H1 (cell line): ENCODE data around the gene ASXL2. TPM values are rescaled to one million over a fixed set of nuclear protein-coding genes. Genes with fewer than 3 reads are reported as not detected.

Source experiments
- CTCF ChIA-PET: fragments of 300-600 bp; sonication (Branson Sonifier 250); formaldehyde crosslinking; loops from one replicate; lab custom pipeline; 2021; ENCODE audit not compliant: partially characterized antibody; lab: Charles Lee
- POLR2A ChIA-PET: fragments of 300-600 bp; sonication (Branson Sonifier 250); formaldehyde crosslinking; loops from one replicate; lab custom pipeline; 2021; ENCODE audit warnings: inconsistent platforms; ENCODE audit not compliant: partially characterized antibody; lab: Charles Lee
- DNase-seq, 2 experiments: peaks; one replicate each; pipeline versions ENCODE4 v3.0.0 to v3.0.0-alpha.2; 2010 to 2022; ENCODE audit warnings: low spot score in 2 of 2, low read depth in 1 of 2, mixed read lengths in 1 of 2
- FAIRE-seq: peaks from 2 replicates; lab custom pipeline; 2011; peaks lifted over from hg19 to GRCh38; lab: Jason Lieb, UNC
- H2AFZ ChIP-seq: 2 replicates; pipeline ENCODE4 v1.8.1; 2012; ENCODE audit warnings: low read length, inconsistent platforms
- H2AK5ac ChIP-seq: 2 replicates; pipeline ENCODE4 v1.6.1; 2013; ENCODE audit warnings: low read depth, low read length
- H2BK120ac ChIP-seq: replicated peaks from 2 replicates; pipeline ENCODE3; 2013; ENCODE audit warnings: low read depth, low read length, inconsistent platforms
- H2BK12ac ChIP-seq: 2 replicates; pipeline ENCODE4 v1.6.1; 2013; ENCODE audit warnings: low read depth, low read length
- H2BK15ac ChIP-seq: 2 replicates; pipeline ENCODE4 v1.6.1; 2013; ENCODE audit warnings: low read length
- H2BK20ac ChIP-seq: 2 replicates; pipeline ENCODE4 v1.6.1; 2013; ENCODE audit warnings: low read length
- H2BK5ac ChIP-seq: 2 replicates; pipeline ENCODE4 v1.6.1; 2013; ENCODE audit warnings: low read depth, low read length
- H3K14ac ChIP-seq: 2 replicates; pipeline ENCODE4 v1.6.1; 2013; ENCODE audit warnings: inconsistent platforms; ENCODE audit not compliant: insufficient read length
- H3K18ac ChIP-seq: 2 replicates; pipeline ENCODE4 v1.6.1; 2013; ENCODE audit warnings: low read length; ENCODE audit errors: extremely low read depth
- H3K23ac ChIP-seq: 2 replicates; pipeline ENCODE4 v1.6.1; 2013; ENCODE audit warnings: inconsistent platforms; ENCODE audit not compliant: insufficient read length
- H3K23me2 ChIP-seq: 2 replicates; pipeline ENCODE4 v1.6.1; 2013; ENCODE audit warnings: low read depth, low read length
- H3K27ac ChIP-seq: 2 replicates; pipeline ENCODE4 v1.6.1; 2011; ENCODE audit warnings: low read depth, low read length, inconsistent platforms
- H3K27me3 ChIP-seq, 4 experiments: replicated peaks in 1 of 4; 1 replicate in 1 of 4; 2 replicates in 3 of 4; pipeline versions ENCODE4 v1.6.1 to v1.8.1; 2011 to 2013; ENCODE audit warnings: low read length in 3 of 4, mild to moderate bottlenecking in 3 of 4, inconsistent platforms in 2 of 4, mixed read lengths in 2 of 4, moderate library complexity in 1 of 4; ENCODE audit not compliant: control insufficient read depth in 3 of 4, insufficient read depth in 3 of 4; ENCODE audit errors: extremely low read depth in 1 of 4
- H3K36me3 ChIP-seq, 4 experiments: 2 replicates each; pipeline versions ENCODE4 v1.6.1 to v1.8.1; 2011 to 2013; ENCODE audit warnings: mild to moderate bottlenecking in 4 of 4, low read length in 3 of 4, moderate library complexity in 2 of 4, control low read depth in 1 of 4, inconsistent platforms in 1 of 4; ENCODE audit not compliant: insufficient read depth in 4 of 4, control insufficient read depth in 2 of 4
- H3K4ac ChIP-seq: replicated peaks from 2 replicates; pipeline ENCODE3; 2013; ENCODE audit warnings: low read length, low read depth, mixed read lengths, inconsistent platforms; ENCODE audit not compliant: insufficient read length
- H3K4me1 ChIP-seq, 4 experiments: replicated peaks in 1 of 4; 1 replicate in 1 of 4; 2 replicates in 3 of 4; pipeline versions ENCODE4 v1.6.1 to v1.8.1; 2011 to 2013; ENCODE audit warnings: low read length in 3 of 4, inconsistent platforms in 2 of 4, mixed read lengths in 1 of 4; ENCODE audit not compliant: insufficient read depth in 4 of 4, control insufficient read depth in 3 of 4
- H3K4me2 ChIP-seq, 2 experiments: 2 replicates each; pipeline versions ENCODE4 v1.6.1 to v1.8.1; 2011 to 2013; ENCODE audit warnings: low read depth in 2 of 2, low read length in 2 of 2, control low read depth in 1 of 2, inconsistent platforms in 1 of 2, mild to moderate bottlenecking in 1 of 2; ENCODE audit not compliant: insufficient read depth in 1 of 2
- H3K4me3 ChIP-seq, 4 experiments: fragments of 200-600, 300-600 bp in 1 of 4; sonication (generic), shearing (Covaris generic), sonication (Bioruptor Twin) in 1 of 4; 2 replicates each; pipeline versions ENCODE4 v1.5.1 to v1.8.1; 2011 to 2016; ENCODE audit warnings: low read length in 4 of 4, low read depth in 3 of 4, control low read depth in 2 of 4, inconsistent platforms in 2 of 4, mild to moderate bottlenecking in 2 of 4, mixed read lengths in 1 of 4, moderate library complexity in 1 of 4; ENCODE audit not compliant: insufficient read depth in 2 of 4; ENCODE audit errors: extremely low read depth in 1 of 4
- H3K56ac ChIP-seq: replicated peaks from 2 replicates; pipeline ENCODE3; 2013; ENCODE audit warnings: low read depth, mild to moderate bottlenecking, mixed read lengths, low read length, inconsistent platforms; ENCODE audit not compliant: insufficient read length
- H3K79me1 ChIP-seq: 2 replicates; pipeline ENCODE4 v1.6.1; 2013; ENCODE audit warnings: low read depth, low read length, control low read depth
- H3K79me2 ChIP-seq, 2 experiments: 2 replicates each; pipeline versions ENCODE4 v1.6.1 to v1.8.1; 2012 to 2013; ENCODE audit warnings: low read length in 2 of 2, mild to moderate bottlenecking in 2 of 2, inconsistent platforms in 1 of 2; ENCODE audit not compliant: insufficient read depth in 2 of 2, control insufficient read depth in 1 of 2
- H3K9ac ChIP-seq, 4 experiments: replicated peaks in 1 of 4; 1 replicate in 1 of 4; 2 replicates in 3 of 4; pipeline versions ENCODE4 v1.6.1 to v1.8.1; 2011 to 2013; ENCODE audit warnings: low read depth in 3 of 4, low read length in 3 of 4, control low read depth in 2 of 4, mild to moderate bottlenecking in 2 of 4, moderate library complexity in 2 of 4, inconsistent platforms in 1 of 4; ENCODE audit errors: extremely low read depth in 1 of 4
- H3K9me3 ChIP-seq, 2 experiments: 2 replicates each; pipeline versions ENCODE4 v1.6.1 to v1.8.1; 2012 to 2013; ENCODE audit warnings: mild to moderate bottlenecking in 2 of 2, moderate library complexity in 2 of 2, control low read depth in 1 of 2, inconsistent platforms in 1 of 2, low read depth in 1 of 2, low read length in 1 of 2, mixed read lengths in 1 of 2; ENCODE audit not compliant: insufficient read depth in 2 of 2
- H4K20me1 ChIP-seq, 2 experiments: replicated peaks in 1 of 2; 2 replicates each; pipeline versions ENCODE3 to v1.8.1; 2011 to 2013; ENCODE audit warnings: inconsistent platforms in 2 of 2, low read length in 2 of 2, mild to moderate bottlenecking in 1 of 2; ENCODE audit not compliant: insufficient read depth in 2 of 2, control insufficient read depth in 1 of 2
- H4K5ac ChIP-seq: 2 replicates; pipeline ENCODE4 v1.6.1; 2013; ENCODE audit warnings: low read length, low read depth, mixed read lengths, inconsistent platforms; ENCODE audit not compliant: insufficient read length
- H4K8ac ChIP-seq: 2 replicates; pipeline ENCODE4 v1.8.0; 2013; ENCODE audit warnings: mild to moderate bottlenecking, moderate library complexity, low read length, inconsistent platforms; ENCODE audit not compliant: insufficient read depth; ENCODE audit errors: extremely low read depth
- H4K91ac ChIP-seq: replicated peaks from 2 replicates; pipeline ENCODE3; 2013; ENCODE audit warnings: low read length, mixed read lengths, inconsistent platforms; ENCODE audit not compliant: insufficient read length
- YY1 ChIP-seq: IDR thresholded peaks from 2 replicates; pipeline ENCODE4 v1.6.1; 2011; ENCODE audit warnings: low read depth, mild to moderate bottlenecking, low read length
- WGBS, 2 experiments: shearing (Covaris generic) in 1 of 2; methylation state at CpG; one replicate each; pipeline versions ENCODE4 v1.1.6 to v1.1.7; 2013 to 2015; ENCODE audit warnings: low lambda C conversion rate in 2 of 2, mixed read lengths in 2 of 2, inconsistent platforms in 1 of 2, low coverage in 1 of 2, missing lambda C conversion rate in 1 of 2; ENCODE audit not compliant: insufficient replicate concordance in 2 of 2, insufficient coverage in 1 of 2, insufficient read length in 1 of 2; ENCODE audit errors: extremely low coverage in 1 of 2, missing lambda C conversion rate in 1 of 2; 5-methylcytosine and 5-hydroxymethylcytosine counted together
- polyA plus RNA-seq, 7 experiments: library from polyadenylated mRNA; depleted of rRNA in 3 of 7; stranded (reverse) in 5 of 7; unstranded in 2 of 7; fragments of >200 nt in 5 of 7; fragments of 200-250 nt in 2 of 7; gene quantifications; 1 replicate in 5 of 7; 2 replicates in 1 of 7; 4 replicates in 1 of 7; pipeline versions ENCODE4 v1.2.1 to v1.2.3, GENCODE V29; 2011 to 2013; ENCODE audit warnings: missing spikeins in 2 of 7, mixed read lengths in 2 of 7
- total RNA-seq: library from RNA; stranded (reverse); fragmentation: NEBNext Ultra II Directional; extraction: Animal tissue kit (Norgen Biotek cat#: 25700); gene quantifications from 2 replicates; pipeline ENCODE4 v1.2.1, GENCODE V29; 2021

Gene ASXL2
- total and polyA plus RNA-seq, 2 of the 8 experiments (the other 6 are each of a cell fraction or from before 2014, with no cell fraction given): 7.2 to 41.3 TPM

GRCh38 chr2:25772078-25772477 lies 106.2 kb downstream of the ASXL2 start:
- WGBS, 2 experiments: 93% methylated on average over 4 of the region's 4 CpGs; no CpG with 5 or more reads in 1 of the 2 experiments
- POLR2A ChIA-PET: no interaction called here
- H2AFZ ChIP-seq: no peak overlapping the region
- no peak overlapping the region for H3K9ac ChIP-seq
- no peak overlapping the region for H4K8ac ChIP-seq
- FAIRE-seq (no peak), DNase-seq (no peak)
- no peak overlapping the region for H3K23ac ChIP-seq
- no peak overlapping the region for H2BK15ac ChIP-seq
- no peak overlapping the region for H3K27ac ChIP-seq
- H3K4me1 ChIP-seq: 0 out of 7 replicates have a peak, but pooled peaks cover 0 to 3% (median 0%) of the 10 kb centered on the region in 4 experiments
- H2BK12ac ChIP-seq: no peak overlapping the region
- H3K14ac ChIP-seq: no peak overlapping the region
- H3K23me2 ChIP-seq: no peaks in the 10 kb centered on the region
- H2BK20ac ChIP-seq: no peak overlapping the region
- no peak overlapping the region for H4K91ac ChIP-seq
- no peak overlapping the region for H3K4ac ChIP-seq
- peaks cover 7 to 31% (median 18%) of the 10 kb centered on the region in 4 experiments; a peak in 6 of 8 replicates for H3K36me3 ChIP-seq
- H3K79me2 ChIP-seq: no peaks in the 10 kb centered on the region
- H3K79me1 ChIP-seq: no peaks in the 10 kb centered on the region
- no peak overlapping the region for H3K18ac ChIP-seq
- no peak overlapping the region for H3K56ac ChIP-seq
- H2AK5ac ChIP-seq: no peak overlapping the region
- no peak overlapping the region for H2BK5ac ChIP-seq
- no peak overlapping the region for H4K5ac ChIP-seq
- no peak overlapping the region for H2BK120ac ChIP-seq
- H3K27me3 ChIP-seq: no peaks in the 10 kb centered on the region
- CTCF ChIA-PET: interaction anchor here (0.9 kb wide), 1 partner anchor 316 kb away, joined by 4 read pairs; no protein-coding TSS in a partner anchor
- H3K4me3 ChIP-seq: no peak overlapping the region
- no peak overlapping the region for H3K4me2 ChIP-seq
- no peaks in the 10 kb centered on the region for H4K20me1 ChIP-seq
- no peaks in the 10 kb centered on the region for H3K9me3 ChIP-seq
- TF ChIP-seq YY1: no peak
